Astrocyte (in vitro differentiated cells and primary cell): Measurements from ENCODE around the gene AKAP9.

Experiments used
- CTCF ChIP-seq: IDR thresholded peaks from 2 replicates; pipeline ENCODE4 v1.5.1; 2011; ENCODE audit warnings: low read depth, mild to moderate bottlenecking, inconsistent platforms, low read length, moderate library complexity; ENCODE audit not compliant: insufficient read depth
- EZH2 ChIP-seq: IDR thresholded peaks from 2 replicates; pipeline ENCODE4 v1.6.1; 2012; ENCODE audit warnings: mild to moderate bottlenecking, low read length, inconsistent platforms; ENCODE audit not compliant: insufficient read depth

- TF ChIP-seq CTCF (no peak), EZH2 (no peak)
Observed at GRCh38 chr7:91962419-91962818, 21.8 kb downstream of the AKAP9 start.
